Stimulated activated CD4-positive, alpha-beta T cell treated with anti-CD3 and anti-CD28 coated beads, Interleukin-2, amount 100 ng/mL, for 4 hours (primary cell): Measurements from ENCODE around the gene IQGAP2.
A peak's percentile ranks its signal among the peaks of the same experiment; 100 is the strongest.

Experiments
- DNase-seq: peaks from one replicate; pipeline ENCODE4 v3.0.0-alpha.2; 2020; ENCODE audit warnings: low read depth

IQGAP2 gene

GRCh38 chr5:76451031-76451701, 48.1 kb downstream of the IQGAP2 start:
- DNase-seq: no peak

GRCh38 chr5:76455531-76456133, 52.5 kb downstream of the IQGAP2 start:
- no peak for DNase-seq

GRCh38 chr5:76456258-76456657, 53.2 kb downstream of the IQGAP2 start:
- no peak for DNase-seq

GRCh38 chr5:76457674-76458485, 54.8 kb downstream of the IQGAP2 start:
- no peak for DNase-seq

GRCh38 chr5:76458486-76458830, 55.4 kb downstream of the IQGAP2 start:
- no peak for DNase-seq

- no peak for DNase-seq
Measured at GRCh38 chr5:76460104-76460503, 57.0 kb downstream of the IQGAP2 start.

- DNase-seq: no peak
Measured at GRCh38 chr5:76462097-76462667, 59.1 kb downstream of the IQGAP2 start.

- no peak for DNase-seq
Measured at GRCh38 chr5:76467216-76467615, 64.1 kb downstream of the IQGAP2 start.

- no peak for DNase-seq
Measured at GRCh38 chr5:76468635-76469425, 65.7 kb downstream of the IQGAP2 start.

GRCh38 chr5:76469656-76470290, 66.7 kb downstream of the IQGAP2 start:
- DNase-seq: no peak

- DNase-seq: no peak
Measured at GRCh38 chr5:76470976-76471375, 67.9 kb downstream of the IQGAP2 start.

GRCh38 chr5:76471406-76471805, 68.3 kb downstream of the IQGAP2 start:
- DNase-seq: no peak

GRCh38 chr5:76471987-76472334, 68.9 kb downstream of the IQGAP2 start:
- DNase-seq: no peak

- DNase-seq: peak; percentile 23
Measured at GRCh38 chr5:76472335-76473008, 69.4 kb downstream of the IQGAP2 start.

- DNase-seq: no peak
Measured at GRCh38 chr5:76473009-76473336, 69.9 kb downstream of the IQGAP2 start.

- DNase-seq: peak; percentile 64
Measured at GRCh38 chr5:76473661-76474060, 70.6 kb downstream of the IQGAP2 start.

- DNase-seq: no peak
Measured at GRCh38 chr5:76474377-76474776, 71.3 kb downstream of the IQGAP2 start.

- DNase-seq: no peak
Measured at GRCh38 chr5:76475385-76475784, 72.3 kb downstream of the IQGAP2 start.

GRCh38 chr5:76475936-76476335, 72.9 kb downstream of the IQGAP2 start:
- DNase-seq: no peak

- DNase-seq: no peak
Measured at GRCh38 chr5:76476474-76477038, 73.5 kb downstream of the IQGAP2 start.

GRCh38 chr5:76477061-76477460, 74.0 kb downstream of the IQGAP2 start:
- no peak for DNase-seq
